Muscle layer of duodenum (tissue), 2 donors: Measurements from ENCODE around the gene GNG7.

Experiments used
- H3K27ac ChIP-seq: one replicate; pipeline ENCODE4 v1.7.0; 2013; ENCODE audit warnings: mild to moderate bottlenecking, low read length
- H3K27me3 ChIP-seq: one replicate; pipeline ENCODE4 v1.7.0; 2013; ENCODE audit warnings: low read depth, mild to moderate bottlenecking, control low read depth, low read length
- H3K36me3 ChIP-seq, 2 donors: one replicate each; pipeline ENCODE4 v1.7.0; 2013; ENCODE audit warnings: low read length in 2 of 2, control low read depth in 1 of 2, mild to moderate bottlenecking in 1 of 2; ENCODE audit not compliant: insufficient read depth in 2 of 2, control insufficient read depth in 1 of 2
- H3K4me1 ChIP-seq, 2 donors: one replicate each; pipeline ENCODE4 v1.7.0; 2013; ENCODE audit warnings: low read length in 2 of 2, mild to moderate bottlenecking in 2 of 2, control low read depth in 1 of 2, moderate library complexity in 1 of 2; ENCODE audit not compliant: insufficient read depth in 2 of 2, control insufficient read depth in 1 of 2
- H3K4me3 ChIP-seq, 2 donors: one replicate each; pipeline ENCODE4 v1.7.0; 2013; ENCODE audit warnings: low read length in 2 of 2, low read depth in 1 of 2, mild to moderate bottlenecking in 1 of 2
- H3K9me3 ChIP-seq, 2 donors: one replicate each; pipeline ENCODE4 v1.7.0; 2013; ENCODE audit warnings: low read length in 2 of 2, control low read depth in 1 of 2, mild to moderate bottlenecking in 1 of 2; ENCODE audit not compliant: control insufficient read depth in 1 of 2
- donor health status: healthy.

Gene GNG7

DNA sequence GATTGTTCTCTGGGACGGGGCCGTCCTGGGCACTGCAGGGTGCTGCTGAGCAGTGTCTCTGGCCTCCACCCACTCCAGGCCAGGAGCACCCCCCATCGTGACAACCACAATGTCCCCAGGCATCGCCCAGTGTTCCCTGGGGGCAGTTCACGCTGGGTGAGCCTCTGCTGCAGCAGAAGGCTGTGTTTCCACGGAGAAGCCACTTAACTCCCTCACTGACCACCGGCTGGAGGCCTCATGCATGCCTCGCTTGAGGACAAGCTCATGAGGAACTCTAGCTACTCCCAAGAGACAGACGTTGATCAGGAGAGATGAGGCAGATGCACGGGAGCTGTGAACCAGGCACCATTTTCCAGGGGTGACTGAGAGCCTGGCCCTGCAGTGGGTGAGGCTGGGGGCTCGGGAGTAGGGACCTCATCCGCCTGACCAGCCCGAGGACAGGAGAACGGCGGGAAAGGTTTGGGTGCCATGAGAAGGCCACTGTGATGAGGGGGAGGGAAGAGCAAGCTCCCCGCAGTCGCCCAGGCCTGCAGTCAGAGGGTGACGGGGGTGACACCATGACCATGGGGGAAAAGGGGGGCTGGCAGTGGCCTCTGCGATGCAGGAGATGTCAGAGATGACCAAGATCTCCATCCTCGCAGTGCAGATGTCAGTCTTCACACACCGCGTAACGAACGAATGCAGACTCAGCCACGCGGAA lies 32.2 kb upstream of the GNG7 start:
- Histone ChIP-seq H3K4me1 (peaks cover 0 to 13% of the 10 kb centered on the region in 2 donors), H3K9me3 (no peaks in the 10 kb centered on the region), H3K27me3 (no peaks in the 10 kb centered on the region), H3K27ac (no peak overlapping the region), H3K36me3 (peaks cover 4 to 51% of the 10 kb centered on the region in 2 donors), H3K4me3 (no peak overlapping the region)

DNA sequence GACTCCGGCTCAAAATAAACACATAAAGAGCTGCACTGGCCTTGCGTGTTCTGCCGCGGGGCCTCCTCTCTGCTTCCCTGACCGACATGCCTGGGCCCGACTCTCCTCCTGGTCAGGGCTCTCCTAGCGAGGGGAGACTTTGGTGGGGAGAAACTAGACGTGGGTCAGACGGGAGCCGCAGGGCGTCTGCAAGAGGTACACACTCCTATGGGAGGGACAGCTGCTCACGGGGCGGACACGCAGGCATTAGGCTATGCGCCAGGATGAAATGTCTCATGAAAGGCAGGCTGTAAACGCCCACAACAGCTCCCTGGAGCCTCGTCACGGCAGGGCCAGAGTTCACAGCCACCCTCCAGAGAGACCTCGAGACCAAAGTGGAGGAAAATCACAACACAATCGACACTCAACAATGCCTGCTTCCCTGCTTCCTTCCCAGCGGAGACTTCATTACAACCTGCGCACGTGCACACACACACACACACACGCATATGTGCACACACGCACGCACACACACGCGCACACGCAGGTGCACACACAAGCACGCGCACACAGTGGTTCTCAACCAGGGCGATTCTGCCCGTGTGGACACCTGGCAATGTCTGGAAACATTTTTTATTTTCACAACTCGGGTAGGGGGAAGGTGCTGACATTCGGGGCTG lies 31.6 kb upstream of the GNG7 start:
- Histone ChIP-seq H3K4me3 (no peak overlapping the region), H3K27me3 (no peaks in the 10 kb centered on the region), H3K36me3 (peaks cover 4 to 51% of the 10 kb centered on the region in 2 donors), H3K27ac (no peak overlapping the region), H3K4me1 (peaks cover 0 to 8% of the 10 kb centered on the region in 2 donors), H3K9me3 (no peaks in the 10 kb centered on the region)

DNA sequence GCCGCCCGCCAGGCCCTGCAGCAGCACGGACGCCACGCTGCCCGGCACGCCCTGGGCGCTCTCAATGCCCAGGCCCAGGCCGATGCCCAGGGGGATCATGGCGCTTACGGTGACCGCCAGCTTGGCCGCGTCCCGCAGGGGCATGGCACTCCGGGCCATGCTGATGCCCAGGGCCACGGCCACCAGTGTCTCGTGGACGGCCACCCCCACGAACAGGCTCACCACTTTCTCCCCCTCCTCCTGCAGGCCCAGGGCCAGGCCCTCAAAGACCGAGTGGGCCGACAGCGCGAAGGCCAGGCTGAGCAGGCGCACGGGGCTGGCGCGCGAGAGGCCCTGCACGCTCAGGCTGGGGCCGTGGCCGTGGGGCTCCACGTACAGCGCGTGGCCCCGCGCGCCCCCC lies 30.4 kb upstream of the GNG7 start:
- Histone ChIP-seq H3K36me3 (peaks cover 4 to 51% of the 10 kb centered on the region in 2 donors), H3K4me3 (no peak overlapping the region), H3K4me1 (no peaks in the 10 kb centered on the region), H3K27me3 (no peaks in the 10 kb centered on the region), H3K27ac (no peak overlapping the region), H3K9me3 (no peaks in the 10 kb centered on the region)

DNA sequence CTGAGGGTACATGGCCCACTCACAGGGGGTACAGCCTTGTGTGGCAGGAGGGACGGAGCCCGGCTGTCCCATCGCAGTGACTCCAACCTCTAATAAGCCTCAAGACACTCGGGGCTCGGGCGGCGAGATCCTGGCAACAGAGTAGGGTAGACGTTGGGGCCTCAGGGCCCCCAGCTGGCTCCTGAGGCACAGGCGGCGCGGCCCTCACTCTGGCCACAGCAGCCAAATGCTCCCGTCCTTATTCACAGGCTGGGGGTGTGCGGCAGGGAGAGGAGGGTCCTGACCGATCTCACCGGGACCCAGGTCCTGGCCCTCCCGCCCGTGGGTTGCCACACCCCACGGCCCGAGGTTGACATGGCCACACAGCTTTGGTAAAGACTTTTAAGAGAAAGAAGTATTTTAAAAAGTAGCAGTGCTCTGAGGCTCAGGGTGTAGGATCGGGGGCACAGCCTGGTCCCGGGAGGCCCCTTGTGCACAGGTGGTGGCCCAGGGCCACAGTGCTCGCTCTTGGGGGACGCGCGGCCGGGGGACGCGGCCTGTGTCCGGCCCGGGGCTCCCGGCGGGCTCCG lies 29.7 kb upstream of the GNG7 start:
- H3K9me3 ChIP-seq = no peaks in the 10 kb centered on the region
- H3K4me1 ChIP-seq = no peaks in the 10 kb centered on the region
- H3K27me3 ChIP-seq = peaks cover under 1% of the 10 kb centered on the region
- peaks cover 4 to 51% of the 10 kb centered on the region in 2 donors for H3K36me3 ChIP-seq
- H3K27ac ChIP-seq = no peak overlapping the region
- no peak overlapping the region for H3K4me3 ChIP-seq

DNA sequence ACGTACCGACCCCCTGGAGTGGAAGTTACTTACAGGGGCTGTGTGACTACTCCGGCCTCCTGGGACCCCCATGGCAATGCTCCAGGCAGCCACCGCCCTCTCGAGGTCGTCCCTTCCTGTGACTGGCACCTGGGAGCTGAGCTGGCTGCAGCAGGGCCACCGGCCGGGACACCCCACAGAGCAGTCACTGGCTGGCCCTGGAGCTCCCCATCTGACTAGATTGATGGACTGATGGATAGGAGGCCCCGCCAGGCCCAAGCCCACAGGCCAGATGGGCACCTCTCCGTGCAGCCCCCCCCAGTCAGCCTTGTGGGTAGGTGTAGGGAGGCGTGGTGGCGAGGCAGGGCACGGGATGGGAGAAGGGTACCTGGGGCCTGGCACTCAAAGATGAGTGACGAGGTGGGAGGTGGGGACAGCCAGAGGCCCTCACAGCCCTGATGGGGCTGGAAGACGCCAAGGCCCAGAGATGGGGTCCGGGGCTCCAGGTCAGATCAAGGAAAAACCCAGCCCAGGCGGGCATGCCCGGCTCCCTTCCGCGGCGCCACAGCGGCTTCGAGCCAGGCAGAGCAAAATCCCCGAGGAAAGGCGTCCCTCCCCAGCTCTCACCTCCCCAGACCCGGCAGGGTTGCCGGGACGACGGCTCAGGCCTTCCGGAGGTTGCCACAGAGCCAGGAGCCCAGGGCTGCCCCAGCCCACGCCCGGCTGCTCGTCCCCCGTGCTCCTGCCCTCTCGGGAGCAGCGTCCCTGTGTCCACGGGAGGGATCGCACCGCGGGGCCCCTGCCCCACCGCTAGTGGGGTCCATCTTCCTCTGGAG lies 28.9 kb upstream of the GNG7 start:
- no peak overlapping the region for H3K4me3 ChIP-seq
- peaks cover 3% of the 10 kb centered on the region for H3K27me3 ChIP-seq
- no peaks in the 10 kb centered on the region for H3K4me1 ChIP-seq
- H3K27ac ChIP-seq = no peak overlapping the region
- peaks cover 4 to 43% of the 10 kb centered on the region in 2 donors for H3K36me3 ChIP-seq
- no peaks in the 10 kb centered on the region for H3K9me3 ChIP-seq

DNA sequence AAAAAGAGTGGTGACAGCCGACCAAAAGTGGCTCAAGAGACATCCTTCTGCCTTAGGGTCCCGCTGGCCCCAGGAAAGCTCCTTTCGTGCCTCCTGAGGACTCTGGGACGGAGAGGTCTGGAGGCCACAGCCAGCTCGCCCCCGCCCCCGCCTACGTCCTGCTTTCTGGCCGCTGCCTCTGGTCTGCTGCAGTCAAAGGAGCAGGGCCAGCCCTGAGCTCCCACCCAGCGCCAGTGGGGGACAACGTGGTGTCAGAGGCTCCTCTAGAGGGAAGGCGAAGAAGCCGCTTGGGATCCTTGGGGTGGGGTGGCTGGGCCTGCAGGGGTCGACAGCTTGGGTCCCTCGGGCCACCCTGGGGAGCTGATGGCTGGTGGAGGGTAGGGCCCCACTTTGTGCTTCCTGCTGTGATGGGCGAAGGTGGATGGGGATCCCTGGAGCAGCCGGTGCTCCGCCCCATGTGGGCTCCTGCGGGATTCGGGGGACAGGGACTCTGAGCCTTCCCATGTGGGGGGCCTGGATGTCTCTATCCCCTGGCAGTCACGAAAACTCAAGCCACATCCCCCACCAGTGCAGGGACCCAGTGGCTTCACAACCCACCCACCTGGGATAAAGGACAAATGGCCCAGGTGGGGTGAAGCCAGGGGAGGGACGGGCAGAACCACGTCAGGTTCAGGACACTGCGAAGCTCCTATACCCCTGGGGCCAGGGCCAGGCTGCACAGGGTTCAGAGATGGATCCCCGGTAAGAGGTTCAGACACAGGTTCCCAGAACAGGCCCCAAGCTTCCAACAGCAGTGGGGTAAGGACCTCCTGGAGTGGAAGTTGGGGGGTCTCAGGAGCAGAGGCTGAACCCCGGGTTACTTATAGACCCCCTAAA lies 27.7 kb upstream of the GNG7 start:
- no peaks in the 10 kb centered on the region for H3K9me3 ChIP-seq
- no peaks in the 10 kb centered on the region for H3K4me1 ChIP-seq
- no peak overlapping the region for H3K27ac ChIP-seq
- H3K27me3 ChIP-seq = peaks cover 12% of the 10 kb centered on the region
- H3K4me3 ChIP-seq = no peak overlapping the region
- H3K36me3 ChIP-seq = peaks cover 4 to 30% of the 10 kb centered on the region in 2 donors

DNA sequence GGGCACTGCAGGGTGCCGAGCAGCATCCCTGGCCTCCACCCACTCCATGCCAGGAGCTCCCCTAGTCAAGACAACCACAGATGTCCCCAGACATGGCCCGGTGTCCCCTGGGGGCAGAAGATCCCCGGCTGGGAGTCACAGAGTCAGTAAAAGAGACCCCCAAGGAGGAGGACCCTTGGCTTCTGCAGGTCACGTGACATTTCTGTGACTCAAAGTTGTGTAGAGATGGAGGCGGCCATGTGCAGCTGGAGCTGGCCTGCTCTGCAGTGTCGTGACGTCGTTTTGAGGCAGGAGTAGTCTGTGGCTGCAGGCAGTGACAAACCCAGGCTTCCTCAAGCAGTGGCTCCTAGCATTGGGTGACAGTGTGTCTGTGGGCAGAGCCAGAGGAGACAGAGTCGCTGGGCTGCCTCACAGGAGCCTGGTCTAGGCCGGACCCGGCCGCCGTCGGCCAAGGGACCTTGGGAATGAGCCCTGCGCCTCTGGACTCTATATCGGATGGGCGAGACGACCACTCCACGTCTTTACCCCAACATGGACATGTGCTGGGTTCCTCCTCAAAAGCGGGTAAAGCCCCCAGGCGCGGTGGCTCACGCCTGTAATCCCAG lies 26.4 kb upstream of the GNG7 start:
- H3K9me3 ChIP-seq = no peaks in the 10 kb centered on the region
- peaks cover 0 to 20% of the 10 kb centered on the region in 2 donors for H3K36me3 ChIP-seq
- H3K4me3 ChIP-seq = no peak overlapping the region
- no peak overlapping the region for H3K27ac ChIP-seq
- no peaks in the 10 kb centered on the region for H3K4me1 ChIP-seq
- H3K27me3 ChIP-seq = peaks cover 12% of the 10 kb centered on the region

DNA sequence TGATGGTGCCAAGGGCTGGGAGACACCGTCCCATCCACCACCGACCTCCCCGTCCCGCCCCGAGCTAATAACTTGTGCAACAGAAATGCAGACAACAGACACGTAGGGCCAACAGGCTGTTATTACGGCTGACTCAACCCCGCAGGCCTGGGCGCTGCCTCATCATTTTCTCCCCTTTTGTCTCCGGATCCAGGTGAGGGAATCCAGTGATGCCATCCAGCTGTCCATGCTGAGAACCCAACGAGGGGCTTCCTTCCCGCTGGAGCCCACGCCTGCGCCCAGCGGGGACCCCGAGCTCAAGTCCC lies 25.1 kb upstream of the GNG7 start:
- Histone ChIP-seq H3K4me1 (peaks cover 0 to 10% of the 10 kb centered on the region in 2 donors), H3K27ac (no peak overlapping the region), H3K4me3 (no peak overlapping the region), H3K9me3 (no peaks in the 10 kb centered on the region), H3K36me3 (peaks cover 0 to 11% of the 10 kb centered on the region in 2 donors), H3K27me3 (peaks cover 12% of the 10 kb centered on the region)

DNA sequence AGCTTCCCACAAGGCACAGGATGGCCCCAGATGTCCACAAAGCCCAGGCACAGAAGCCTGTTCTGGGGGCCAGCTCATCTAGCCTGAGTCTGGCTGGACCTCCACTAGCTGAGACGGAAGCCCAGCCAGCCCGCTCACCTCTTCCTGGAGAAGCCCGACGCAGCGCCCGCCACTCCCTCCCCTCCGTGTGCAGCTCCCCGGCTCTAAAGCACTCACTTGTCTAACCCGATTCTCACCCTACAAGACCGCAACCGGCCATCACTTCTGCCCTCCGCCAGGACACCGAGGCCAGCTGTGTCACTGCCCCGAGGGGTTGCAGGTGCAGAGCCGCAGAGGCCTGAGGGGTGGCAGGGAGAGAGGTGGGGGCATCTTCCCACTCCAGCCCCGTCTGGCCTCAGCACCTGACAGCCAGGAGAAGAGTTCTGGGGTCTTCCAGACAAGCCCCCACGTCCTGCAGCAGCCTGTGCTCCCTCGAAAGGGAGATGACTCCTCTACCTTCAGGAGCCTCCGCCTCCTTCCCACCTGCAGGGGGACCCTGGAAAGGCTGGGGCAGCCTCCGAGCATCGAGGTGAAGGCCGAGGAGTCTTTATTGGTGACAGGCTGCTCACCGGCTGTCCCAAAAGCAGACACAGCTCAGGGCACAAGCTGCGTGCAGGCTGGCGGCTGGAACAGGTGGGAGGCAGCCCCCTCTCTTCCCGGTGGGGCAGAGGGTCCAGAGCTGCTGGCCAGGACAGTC lies 24.6 kb upstream of the GNG7 start:
- no peak overlapping the region for H3K4me3 ChIP-seq
- H3K36me3 ChIP-seq = peaks cover 0 to 6% of the 10 kb centered on the region in 2 donors
- no peak overlapping the region for H3K27ac ChIP-seq
- H3K9me3 ChIP-seq = no peaks in the 10 kb centered on the region
- peaks cover 0 to 11% of the 10 kb centered on the region in 2 donors for H3K4me1 ChIP-seq
- peaks cover 12% of the 10 kb centered on the region for H3K27me3 ChIP-seq
